BE2C (cell line): Measurements from ENCODE around the gene CERCAM.

Source experiments
- DNase-seq: peaks from one replicate; pipeline ENCODE4 v3.0.0-alpha.2; 2020
- H3K27me3 ChIP-seq: fragments of 250-450 bp; sonication (Bioruptor Pico); 2 replicates; pipeline ENCODE4 v1.5.1; 2020; ENCODE audit warnings: mild to moderate bottlenecking
- H3K36me3 ChIP-seq: fragments of 250-450 bp; sonication (Bioruptor Pico); 2 replicates; pipeline ENCODE4 v1.5.1; 2020; ENCODE audit warnings: mild to moderate bottlenecking
- H3K4me1 ChIP-seq: fragments of 250-450 bp; sonication (Bioruptor Pico); 2 replicates; pipeline ENCODE4 v1.5.1; 2020
- H3K4me3 ChIP-seq: 2 replicates; pipeline ENCODE4 v1.5.1; 2011; ENCODE audit warnings: low read depth, low read length
- H3K9me3 ChIP-seq: fragments of 250-450 bp; sonication (Bioruptor Pico); 2 replicates; pipeline ENCODE4 v1.5.1; 2020
- CTCF ChIP-seq: IDR thresholded peaks from 2 replicates; pipeline ENCODE4 v1.5.1; 2012; ENCODE audit warnings: mild to moderate bottlenecking, low read depth, low read length

Gene CERCAM

DNA sequence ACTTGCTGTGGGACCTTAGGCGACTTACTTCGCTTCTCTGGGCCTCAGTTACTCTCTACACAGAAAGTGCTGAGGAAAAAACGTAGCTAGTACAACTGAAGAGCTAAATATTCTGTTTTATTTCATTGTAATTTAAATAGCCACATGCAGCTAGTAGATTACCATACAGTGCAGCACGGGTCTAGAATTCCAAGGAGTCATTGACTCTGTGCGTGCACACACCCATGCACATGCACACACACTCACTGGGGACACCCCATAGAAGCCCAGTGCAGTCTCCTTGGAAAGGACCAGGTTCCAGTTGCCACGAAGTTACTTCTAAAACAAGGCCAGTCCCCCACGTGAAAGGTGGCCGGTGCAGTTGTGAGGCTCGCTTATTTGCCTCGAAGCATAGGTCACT is 32.5 kb upstream of the CERCAM start:
- Histone ChIP-seq H3K4me3 (no peak overlapping the region), H3K9me3 (no peaks in the 10 kb centered on the region), H3K4me1 (peaks cover 15% of the 10 kb centered on the region), H3K36me3 (peaks cover 53% of the 10 kb centered on the region), H3K27me3 (no peaks in the 10 kb centered on the region)
- DNase-seq: no peak
- TF ChIP-seq CTCF: no peak

DNA sequence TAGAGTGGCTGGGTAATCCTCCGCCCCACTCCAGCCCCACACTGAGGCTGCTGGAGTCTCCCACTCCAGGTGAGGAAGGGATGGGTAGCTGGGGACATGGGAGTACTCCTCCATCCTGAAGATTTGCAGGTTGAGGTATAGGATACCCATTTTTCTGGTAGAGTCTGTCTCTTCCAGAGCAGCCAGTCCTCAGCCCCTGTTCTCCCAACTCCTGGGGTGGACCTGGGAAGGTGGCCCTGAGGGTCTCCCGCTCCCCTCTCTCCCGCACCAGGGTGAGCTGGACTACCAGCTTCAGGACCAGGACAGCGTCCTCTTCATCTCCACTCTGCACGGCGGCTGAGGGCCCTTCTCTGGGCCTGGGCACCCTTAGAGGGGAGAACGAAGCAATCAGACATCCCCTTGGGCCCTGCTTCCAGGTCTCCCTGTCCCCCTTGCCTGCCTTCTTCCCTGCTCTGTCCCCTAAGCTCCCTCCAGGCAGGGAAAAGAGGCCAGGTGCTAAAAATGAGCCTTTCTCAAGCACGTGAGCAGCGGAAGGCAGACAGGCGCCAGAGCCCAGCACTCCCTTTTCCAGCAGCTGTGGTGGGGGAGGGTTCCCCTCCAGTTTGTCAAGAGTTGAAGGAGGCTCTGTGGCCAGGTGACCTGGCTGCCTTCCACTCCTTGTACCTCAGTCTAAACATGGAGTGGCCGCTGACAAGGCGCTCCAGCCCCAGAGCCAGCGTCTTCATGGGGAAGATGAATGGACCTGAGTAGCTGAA is 31.1 kb upstream of the CERCAM start:
- Histone ChIP-seq H3K4me3 (no peak overlapping the region), H3K4me1 (peaks cover 15% of the 10 kb centered on the region), H3K27me3 (no peaks in the 10 kb centered on the region), H3K9me3 (no peaks in the 10 kb centered on the region), H3K36me3 (peaks cover 46% of the 10 kb centered on the region)
- DNase-seq: peak; percentile 29
- no peak for TF ChIP-seq CTCF

GRCh38 chr9:128390150-128390812 is 30.4 kb upstream of the CERCAM start:
- no peak for TF ChIP-seq CTCF
- peaks cover 15% of the 10 kb centered on the region for H3K4me1 ChIP-seq

GRCh38 chr9:128390813-128391711 is 29.6 kb upstream of the CERCAM start:
- Histone ChIP-seq H3K9me3 (no peaks in the 10 kb centered on the region), H3K4me3 (no peak overlapping the region), H3K27me3 (no peaks in the 10 kb centered on the region), H3K4me1 (peaks cover 13% of the 10 kb centered on the region), H3K36me3 (peaks cover 41% of the 10 kb centered on the region)
- DNase-seq: no peak
- TF ChIP-seq CTCF: no peak

More at GRCh38 chr9:128390150-128390812, 30.4 kb upstream of the CERCAM start:
- no peak for DNase-seq
- no peaks in the 10 kb centered on the region for H3K27me3 ChIP-seq
- no peaks in the 10 kb centered on the region for H3K9me3 ChIP-seq
- H3K4me3 ChIP-seq: no peak overlapping the region
- peaks cover 44% of the 10 kb centered on the region for H3K36me3 ChIP-seq

GRCh38 chr9:128391956-128392301 is 28.7 kb upstream of the CERCAM start:
- peaks cover 6% of the 10 kb centered on the region for H3K4me1 ChIP-seq
- DNase-seq: no peak
- H3K4me3 ChIP-seq: no peak overlapping the region
- H3K27me3 ChIP-seq: no peaks in the 10 kb centered on the region
- no peaks in the 10 kb centered on the region for H3K9me3 ChIP-seq
- TF ChIP-seq CTCF: no peak
- peaks cover 33% of the 10 kb centered on the region for H3K36me3 ChIP-seq
